Measurements from ENCODE around the gene NAGA. TPM values are rescaled to one million over a fixed set of nuclear protein-coding genes. Genes with fewer than 3 reads are reported as not detected.

NAGA gene
- total and polyA plus RNA-seq, 9 of the 15 experiments (the other 6 are each of a cell fraction or from before 2014, with no cell fraction given) = 6.5 to 20.6 (median 17.4) TPM

DNA sequence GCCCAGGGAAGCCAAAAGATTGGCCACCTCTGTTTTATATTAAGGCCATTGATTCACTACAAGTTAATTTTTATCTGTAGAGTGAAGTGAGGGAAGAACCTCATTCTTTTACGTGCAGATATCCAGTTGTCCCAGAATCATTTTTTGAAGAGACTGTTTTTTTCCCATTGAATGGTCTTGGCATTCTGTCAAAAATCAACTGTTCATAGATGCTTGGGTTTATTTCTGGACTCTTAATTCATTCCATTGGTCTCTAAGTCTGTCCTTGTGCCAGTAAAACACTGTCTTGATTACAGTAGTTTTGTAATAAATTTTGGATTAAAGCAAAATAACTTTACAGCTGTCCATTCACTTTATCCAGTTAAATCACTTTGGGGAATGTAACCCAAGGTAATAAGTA is 45.2 kb downstream of the NAGA start:
- in situ Hi-C loops (cut with MboI) = no loop called here
- H3K9ac ChIP-seq (ENCODE audit: insufficient read depth in 1 of 2, low read depth in 2 of 2, low read length in 2 of 2) = no peak overlapping the region
- no peak overlapping the region for H3K4me3 ChIP-seq
- no peaks in the 10 kb centered on the region for H3K79me2 ChIP-seq (ENCODE audit: control insufficient read depth, insufficient read depth, low read length)
- intact Hi-C loops (cut with micrococcal nuclease) = no loop called here
- H2AFZ ChIP-seq (ENCODE audit: low read depth, low read length) = no peak overlapping the region
- H3K36me3 ChIP-seq (ENCODE audit: control insufficient read depth, insufficient read depth, low read length) = no peaks in the 10 kb centered on the region
- no peak for TF ChIP-seq KDM2B (CRISPR knock-in tag; IDR thresholded peaks at IDR 0.05)
- TF ChIP-seq, protein P1, sequence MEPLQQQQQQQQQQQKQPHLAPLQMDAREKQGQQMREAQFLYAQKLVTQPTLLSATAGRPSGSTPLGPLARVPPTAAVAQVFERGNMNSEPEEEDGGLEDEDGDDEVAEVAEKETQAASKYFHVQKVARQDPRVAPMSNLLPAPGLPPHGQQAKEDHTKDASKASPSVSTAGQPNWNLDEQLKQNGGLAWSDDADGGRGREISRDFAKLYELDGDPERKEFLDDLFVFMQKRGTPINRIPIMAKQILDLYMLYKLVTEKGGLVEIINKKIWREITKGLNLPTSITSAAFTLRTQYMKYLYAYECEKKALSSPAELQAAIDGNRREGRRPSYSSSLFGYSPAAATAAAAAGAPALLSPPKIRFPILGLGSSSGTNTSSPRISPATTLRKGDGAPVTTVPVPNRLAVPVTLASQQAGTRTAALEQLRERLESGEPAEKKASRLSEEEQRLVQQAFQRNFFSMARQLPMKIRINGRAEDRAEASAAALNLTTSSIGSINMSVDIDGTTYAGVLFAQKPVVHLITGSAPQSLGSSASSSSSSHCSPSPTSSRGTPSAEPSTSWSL (CRISPR knock-in tag; IDR thresholded peaks at IDR 0.05; ENCODE audit: borderline replicate concordance) = no peak
- TF ChIP-seq FOSL1 (tag; conservative IDR thresholded peaks at IDR 0.05) = no peak
- TF ChIP-seq ZNF561 (CRISPR knock-in tag; conservative IDR thresholded peaks at IDR 0.05) = no peak
- no peak for TF ChIP-seq ZNF589 (CRISPR knock-in tag; IDR thresholded peaks at IDR 0.05; ENCODE audit: low read depth)
- no peak for TF ChIP-seq THAP12 (CRISPR knock-in tag; IDR thresholded peaks at IDR 0.05)
- TF ChIP-seq ZNF717 (CRISPR knock-in tag; IDR thresholded peaks at IDR 0.05) = no peak
- TF ChIP-seq NONO (IDR thresholded peaks at IDR 0.05; ENCODE audit: low read depth in 2 of 2, low read length in 1 of 2) = no peak
- no peak for TF ChIP-seq STAT5A (IDR thresholded peaks at IDR 0.05; ENCODE audit: borderline replicate concordance, low read length)
- no peak for TF ChIP-seq MYBL2 (IDR thresholded peaks at IDR 0.05; ENCODE audit: low read depth)
- TF ChIP-seq MYBL2 (CRISPR knock-in tag; IDR thresholded peaks at IDR 0.05; ENCODE audit: borderline replicate concordance) = no peak
- no peak for TF ChIP-seq KLF6 (CRISPR knock-in tag; IDR thresholded peaks at IDR 0.05; ENCODE audit: borderline replicate concordance)
- TF ChIP-seq MYNN (IDR thresholded peaks at IDR 0.05) = no peak
- TF ChIP-seq MYNN (CRISPR knock-in tag; IDR thresholded peaks at IDR 0.05) = no peak
- no peak for TF ChIP-seq ZNF445 (CRISPR knock-in tag; IDR thresholded peaks at IDR 0.05; ENCODE audit: low read depth)
- no peak for TF ChIP-seq CEBPG (CRISPR knock-in tag; IDR thresholded peaks at IDR 0.05)
- no peak for TF ChIP-seq CEBPG (tag; conservative IDR thresholded peaks at IDR 0.05 in 1 of 2, IDR thresholded peaks at IDR 0.05 in 1 of 2)
- TF ChIP-seq MAFK (IDR thresholded peaks at IDR 0.05; ENCODE audit: low read length) = no peak
- no peak for TF ChIP-seq MXD1 (CRISPR knock-in tag; IDR thresholded peaks at IDR 0.05; ENCODE audit: borderline replicate concordance, poor library complexity, severe bottlenecking)
- WGBS (ENCODE audit: insufficient coverage, low coverage, missing lambda C conversion rate) = 0% methylated on average over 1 of the region's 1 CpG
- ATAC-seq (no peak), DNase-seq (ENCODE audit: extremely low read depth in 1 of 4, low spot score in 3 of 4) (no peak), FAIRE-seq (no peak)
- no peak overlapping the region for H3K27ac ChIP-seq (ENCODE audit: extremely low read depth, low read depth, low read length)
- H3K9me3 ChIP-seq (replicated peaks; ENCODE audit: control insufficient read depth, insufficient read depth, low read depth, low read length) = no peaks in the 10 kb centered on the region
- no peaks in the 10 kb centered on the region for H4K20me1 ChIP-seq (replicated peaks; ENCODE audit: control insufficient read depth, insufficient read depth, low read length)
- no peak overlapping the region for H3K4me2 ChIP-seq (ENCODE audit: insufficient read depth, low read length)
- H3K27me3 ChIP-seq (ENCODE audit: control insufficient read depth in 2 of 2, insufficient read depth in 2 of 2, low read length in 2 of 2) = peaks cover 0 to 7% of the 10 kb centered on the region in 2 experiments; a peak in 2 of 5 replicates
- H3K4me1 ChIP-seq (replicated peaks in 1 of 2; ENCODE audit: control insufficient read depth in 2 of 2, insufficient read depth in 2 of 2, low read length in 2 of 2) = no peaks in the 10 kb centered on the region
- no TSS peak for BruUV-seq (replicated peaks)
- H3K9me1 ChIP-seq (ENCODE audit: control insufficient read depth, insufficient read depth, low read length) = no peaks in the 10 kb centered on the region
- POLR2A ChIA-PET = interaction anchor here (1.5 kb wide), 1 partner anchor 44 kb away, joined by 3 read pairs; no protein-coding TSS in a partner anchor
- CTCF ChIA-PET (ENCODE audit: low intra/inter-chr PET ratio) = no interaction called here

All from K562 (cell line).